ENCODE measurements around the gene RAD51D.
A peak's percentile ranks its signal among the peaks of the same experiment; 100 is the strongest.
"Not testable (repeated sequence)": the region's sequence is repeated elsewhere in the genome, so short reads cannot be mapped to it uniquely, and the experiment has no call there.

The RAD51D gene

GRCh38 chr17:35119370-35120165 is at the start of gene RAD51D:
TSS of gene RAD51D (minus strand) at chr17:35119860. CDS start at chr17:35119613, 247 bp downstream.
- peak; percentile 45 for DNase-seq

GRCh38 chr17:35167666-35168065 is 48.0 kb upstream of the RAD51D start:
- DNase-seq: no peak

- DNase-seq: no peak
Observed at GRCh38 chr17:35167046-35167445, 47.4 kb upstream of the RAD51D start.

GRCh38 chr17:35166526-35166925 is 46.9 kb upstream of the RAD51D start:
- no peak for DNase-seq

- DNase-seq: no peak
Observed at GRCh38 chr17:35164716-35165115, 45.1 kb upstream of the RAD51D start.

- DNase-seq: no peak
Observed at GRCh38 chr17:35163886-35164285, 44.2 kb upstream of the RAD51D start.

GRCh38 chr17:35162755-35163154 is 43.1 kb upstream of the RAD51D start:
- DNase-seq: no peak

- DNase-seq: no peak
Observed at GRCh38 chr17:35161281-35161761, 41.7 kb upstream of the RAD51D start.

GRCh38 chr17:35160354-35161201 is 40.9 kb upstream of the RAD51D start:
- no peak for DNase-seq

- DNase-seq: no peak
Observed at GRCh38 chr17:35159940-35160339, 40.3 kb upstream of the RAD51D start.

- DNase-seq: no peak
Observed at GRCh38 chr17:35155246-35155645, 35.6 kb upstream of the RAD51D start.

- no peak for DNase-seq
Observed at GRCh38 chr17:35154196-35155165, 34.8 kb upstream of the RAD51D start.

- no peak for DNase-seq
Observed at GRCh38 chr17:35152421-35153140, 32.9 kb upstream of the RAD51D start.

- not testable (repeated sequence) for DNase-seq
Observed at GRCh38 chr17:35151080-35151479, 31.4 kb upstream of the RAD51D start.

- no peak for DNase-seq
Observed at GRCh38 chr17:35149941-35150340, 30.3 kb upstream of the RAD51D start.

- DNase-seq: no peak
Observed at GRCh38 chr17:35148144-35148543, 28.5 kb upstream of the RAD51D start.

- no peak for DNase-seq
Observed at GRCh38 chr17:35147375-35147905, 27.8 kb upstream of the RAD51D start, which contains the start of gene UNC45B. TSS of gene UNC45B (plus strand) at chr17:35147817. CDS start at chr17:35148264, 447 bp downstream.

GRCh38 chr17:35146214-35146833 is 26.7 kb upstream of the RAD51D start:
- no peak for DNase-seq

GRCh38 chr17:35144840-35145239 is 25.2 kb upstream of the RAD51D start:
- no peak for DNase-seq

GRCh38 chr17:35142467-35142796 is 22.8 kb upstream of the RAD51D start:
- no peak for DNase-seq

Data from NCI-H1417 treated with DMSO at 0.1 percent for 48 hours (cell line).